GM19099 (cell line): ENCODE data around the gene RNU6-8.

Experiments
- POLR2A ChIP-seq: IDR thresholded peaks from 3 replicates; pipeline ENCODE4 v1.6.1; 2011; ENCODE audit warnings: low read depth; ENCODE audit not compliant: insufficient read length; ENCODE audit errors: extremely low read depth

The RNU6-8 gene

DNA sequence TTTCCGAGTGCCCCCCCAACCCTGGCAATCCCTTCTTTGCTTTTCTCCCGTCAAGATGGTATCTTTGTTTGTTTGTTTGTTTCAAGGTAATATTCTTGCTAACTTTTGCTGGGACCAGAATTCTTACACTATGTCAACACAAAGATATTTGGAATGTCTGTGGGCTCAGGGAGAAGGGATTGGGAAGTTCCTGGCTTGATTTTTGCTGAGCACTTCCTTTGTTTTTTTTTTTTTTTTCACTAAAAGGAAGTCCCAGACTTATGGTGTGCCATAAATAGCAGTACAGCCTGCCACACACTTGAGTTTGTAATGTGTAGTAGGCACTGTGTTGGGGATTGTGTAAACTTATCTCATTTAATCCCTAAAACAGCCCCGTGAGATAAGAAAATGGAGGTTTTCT lies 12.4 kb downstream of the RNU6-8 start:
- no peak for TF ChIP-seq POLR2A

DNA sequence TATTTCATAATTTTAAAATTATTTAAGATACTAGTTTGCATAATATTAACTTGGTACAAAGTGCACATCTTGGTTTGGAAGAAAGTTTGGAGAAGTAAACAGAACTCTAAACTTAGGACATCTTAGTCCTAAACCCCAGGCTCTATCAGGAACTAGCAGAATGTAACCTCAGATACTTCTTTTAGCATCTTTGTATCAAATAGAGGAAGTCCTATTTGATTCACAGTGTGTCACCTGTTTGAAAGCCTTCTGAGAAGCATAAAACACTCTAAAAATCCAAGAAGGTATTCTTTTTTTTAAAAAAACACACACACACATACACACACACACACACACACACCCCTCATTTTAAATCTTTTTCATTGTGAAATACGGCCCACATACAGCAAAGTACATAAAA lies 13.3 kb downstream of the RNU6-8 start:
- no peak for TF ChIP-seq POLR2A

DNA sequence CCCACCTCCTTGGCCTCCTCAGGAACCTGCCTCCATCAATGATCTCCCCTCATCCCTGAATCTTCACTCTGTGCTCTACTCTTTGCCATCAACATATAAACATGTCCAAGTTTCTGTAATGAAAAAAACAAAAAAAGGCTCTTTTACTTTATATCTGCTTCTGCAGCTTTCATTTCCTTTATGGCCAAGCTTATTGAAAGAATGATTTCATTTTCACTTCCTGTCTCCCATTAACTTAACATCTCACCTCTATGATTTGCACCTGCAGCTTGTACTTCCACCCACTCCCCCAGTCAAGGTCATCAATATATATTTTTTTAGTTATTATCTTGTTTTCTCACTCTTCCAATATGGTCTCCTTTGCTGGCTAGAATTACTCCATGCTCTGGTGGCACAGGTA lies 16.8 kb downstream of the RNU6-8 start:
- TF ChIP-seq POLR2A: no peak

DNA sequence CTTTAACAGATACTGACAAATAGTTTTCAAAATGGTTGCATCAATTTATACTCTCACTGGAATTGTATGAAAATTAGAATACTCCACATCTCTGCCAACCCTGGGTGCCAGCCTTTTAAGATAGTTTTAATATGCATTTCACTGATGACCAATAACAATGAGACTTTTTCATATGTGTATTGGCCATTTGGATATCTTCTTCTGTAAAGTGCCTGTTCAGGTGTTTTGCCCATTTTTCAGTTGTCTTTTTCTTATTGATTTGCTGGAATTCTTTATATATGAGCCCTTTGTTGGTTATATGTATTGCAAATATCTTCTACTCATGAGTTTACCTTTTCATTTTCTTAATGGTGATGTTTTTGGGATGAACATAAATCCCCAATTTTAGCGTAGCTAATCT lies 18.0 kb downstream of the RNU6-8 start:
- no peak for TF ChIP-seq POLR2A

DNA sequence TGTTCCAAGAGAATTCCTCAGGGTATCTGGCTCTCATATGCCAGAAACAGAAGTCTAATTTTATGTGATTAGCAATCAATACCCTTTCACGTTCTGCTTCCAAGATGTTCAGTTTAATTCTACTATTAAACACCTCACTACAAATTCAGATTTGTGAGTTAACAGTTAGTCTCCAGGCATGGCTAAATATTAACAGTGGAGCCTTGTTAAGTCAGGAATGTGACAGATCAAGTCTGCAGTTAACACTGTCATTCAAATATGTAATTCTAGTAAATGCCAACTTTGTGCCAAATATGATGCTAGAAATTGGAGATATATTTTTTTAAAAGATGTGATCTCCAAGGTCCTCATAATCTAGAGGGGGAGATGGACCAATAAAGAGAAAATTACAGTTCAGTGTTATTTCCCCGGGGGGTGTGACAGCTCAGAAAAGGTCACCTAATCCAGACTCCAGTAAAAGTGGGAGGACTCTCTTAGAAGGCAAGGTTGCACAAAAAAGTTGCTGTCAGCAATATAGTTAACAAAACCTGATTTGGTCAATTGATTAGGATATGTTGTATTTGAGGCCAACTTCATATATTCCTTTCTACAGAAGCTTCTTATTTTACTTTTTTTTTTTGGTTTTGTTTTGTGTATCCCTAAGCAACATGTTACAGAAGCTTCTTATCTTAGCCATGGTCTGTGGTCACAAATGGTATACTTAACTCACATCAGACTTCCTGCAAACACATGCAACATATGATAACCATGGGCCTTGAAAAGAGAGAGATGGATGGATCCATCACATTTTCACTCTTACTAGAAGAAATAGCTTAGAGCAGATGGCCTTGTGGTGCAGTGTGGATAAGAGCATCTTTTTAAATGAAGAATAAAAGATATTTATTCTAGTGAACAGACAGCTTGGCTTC lies 19.7 kb downstream of the RNU6-8 start:
- no peak for TF ChIP-seq POLR2A

DNA sequence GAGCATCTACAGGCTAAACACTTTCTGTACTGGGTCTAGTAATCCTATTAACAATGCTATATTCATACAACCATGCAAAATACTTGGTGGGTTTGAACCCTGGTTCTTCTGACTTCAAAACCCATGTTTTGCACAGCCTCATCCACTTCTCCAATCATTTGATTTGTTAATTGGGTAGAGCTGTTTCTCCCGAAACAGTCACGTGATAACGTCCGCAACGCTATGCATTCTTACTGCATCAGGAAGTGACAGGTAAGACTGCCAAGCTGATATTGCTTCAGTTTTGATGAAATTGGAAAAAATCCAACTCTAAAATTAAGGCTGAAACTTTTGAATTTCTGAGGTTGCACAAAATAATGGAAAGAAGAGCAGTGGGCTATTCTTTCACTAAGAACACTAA lies 31.6 kb downstream of the RNU6-8 start:
- TF ChIP-seq POLR2A: no peak

DNA sequence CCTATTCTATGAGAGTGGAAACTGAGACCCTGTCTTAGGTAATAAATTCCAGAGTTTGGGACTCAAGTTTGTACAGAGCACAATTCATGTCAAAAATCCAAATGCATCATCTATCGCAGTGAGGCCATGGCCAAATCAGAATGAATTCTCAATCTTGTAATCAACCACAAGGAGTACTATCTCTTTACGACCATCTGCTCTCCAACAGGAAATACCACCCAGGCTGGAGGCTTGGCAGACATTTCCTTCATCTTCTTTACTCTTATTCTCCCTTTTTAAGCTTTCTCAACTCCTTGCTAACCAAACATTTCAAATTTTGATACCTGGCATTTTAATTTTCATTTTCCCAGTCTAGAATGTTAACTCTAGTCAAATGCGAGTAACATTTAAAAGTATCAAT lies 33.9 kb downstream of the RNU6-8 start:
- no peak for TF ChIP-seq POLR2A

DNA sequence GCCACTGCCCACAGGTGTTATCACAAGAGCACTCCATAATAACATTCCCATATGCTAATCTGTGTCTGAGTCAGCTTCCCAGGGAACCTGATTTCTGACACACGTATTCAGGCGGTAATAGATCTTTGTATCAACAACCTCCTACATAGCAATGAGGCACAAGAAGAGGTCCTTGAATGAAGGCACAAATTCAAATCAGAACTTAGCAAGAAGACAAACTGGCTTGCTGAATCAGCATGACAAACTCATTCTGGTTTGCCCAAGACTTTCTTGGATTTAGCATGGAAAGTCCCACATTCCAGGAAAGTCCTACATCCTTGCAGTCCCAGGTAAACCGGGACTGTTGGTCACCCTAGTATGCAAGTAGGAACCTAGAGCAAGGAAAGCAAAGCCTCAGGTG lies 35.2 kb downstream of the RNU6-8 start:
- no peak for TF ChIP-seq POLR2A

DNA sequence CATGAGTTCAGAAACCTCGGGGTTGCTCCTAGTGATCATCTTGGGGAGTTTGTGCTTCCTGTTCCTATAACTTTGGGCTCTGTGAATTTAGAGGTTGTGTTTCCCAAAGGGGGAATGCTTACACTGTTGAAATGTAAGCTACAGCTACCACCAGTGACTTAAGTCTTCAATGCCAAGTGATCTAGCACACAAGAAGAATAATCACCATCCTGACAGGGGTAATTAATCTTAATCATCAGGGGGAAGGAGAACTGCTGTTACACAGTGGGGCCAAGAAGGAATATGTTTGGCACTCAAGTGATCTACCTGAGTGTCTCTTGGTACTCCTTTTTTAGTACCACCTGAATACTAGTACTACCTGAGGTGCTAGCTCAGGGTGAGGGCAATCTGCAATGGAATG lies 36.1 kb downstream of the RNU6-8 start:
- TF ChIP-seq POLR2A: no peak

DNA sequence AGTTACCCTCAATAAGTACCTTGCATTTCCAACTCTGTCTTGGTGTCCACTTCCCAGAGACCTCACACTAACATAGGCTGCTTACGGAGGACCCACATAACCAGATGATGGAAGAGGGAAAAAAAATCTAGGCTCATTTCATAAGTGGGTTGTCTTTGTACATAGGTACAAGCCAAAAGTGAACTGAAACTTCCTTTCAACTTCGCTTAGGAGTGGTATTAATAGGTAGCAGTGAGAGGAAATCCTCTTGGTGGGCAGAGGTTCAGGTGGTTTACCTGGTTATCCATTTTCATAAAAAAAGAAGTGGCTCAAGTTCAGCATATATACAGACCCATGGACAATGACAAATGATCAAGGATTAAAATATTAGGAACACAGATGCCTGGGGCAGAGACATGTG lies 37.0 kb downstream of the RNU6-8 start:
- TF ChIP-seq POLR2A: no peak
